WERI-Rb-1 (cell line): ENCODE data around the gene UCN2.

Experiments used
- DNase-seq: peaks from one replicate; pipeline ENCODE4 v3.0.0-alpha.2; 2020
- H3K27ac ChIP-seq: fragments of 250-450 bp; sonication (Bioruptor Pico); 2 replicates; pipeline ENCODE4 v1.5.1; 2020; ENCODE audit warnings: mild to moderate bottlenecking, moderate library complexity
- H3K27me3 ChIP-seq: fragments of 250-450 bp; sonication (Bioruptor Pico); 2 replicates; pipeline ENCODE4 v1.5.1; 2021; ENCODE audit warnings: mild to moderate bottlenecking, low read depth, moderate library complexity; ENCODE audit not compliant: insufficient read depth, severe bottlenecking
- H3K36me3 ChIP-seq: fragments of 250-450 bp; sonication (Bioruptor Pico); 2 replicates; pipeline ENCODE4 v1.5.1; 2020; ENCODE audit warnings: mild to moderate bottlenecking, moderate library complexity
- H3K4me3 ChIP-seq: 2 replicates; pipeline ENCODE4 v1.5.1; 2011; ENCODE audit warnings: low read depth, mild to moderate bottlenecking, control low read depth, low read length
- H3K9me3 ChIP-seq: fragments of 250-450 bp; sonication (Bioruptor Pico); 2 replicates; pipeline ENCODE4 v1.5.1; 2021; ENCODE audit warnings: mild to moderate bottlenecking, moderate library complexity; ENCODE audit not compliant: severe bottlenecking
- CTCF ChIP-seq: IDR thresholded peaks from 2 replicates; pipeline ENCODE4 v1.5.1; 2011; ENCODE audit warnings: low read depth, mild to moderate bottlenecking, control low read depth, inconsistent platforms, low read length

UCN2 gene

GRCh38 chr3:48585411-48585810 lies 21.8 kb upstream of the UCN2 start:
- DNase-seq, result no peak
- H3K27me3 ChIP-seq, result no peaks in the 10 kb centered on the region
- H3K36me3 ChIP-seq, result peaks cover 15% of the 10 kb centered on the region
- TF ChIP-seq CTCF, result no peak
- no peak overlapping the region for H3K4me3 ChIP-seq
- no peaks in the 10 kb centered on the region for H3K9me3 ChIP-seq
- no peak overlapping the region for H3K27ac ChIP-seq

- no peaks in the 10 kb centered on the region for H3K9me3 ChIP-seq
- DNase-seq, result no peak
- no peak overlapping the region for H3K4me3 ChIP-seq
- no peak for TF ChIP-seq CTCF
- H3K36me3 ChIP-seq, result peaks cover 15% of the 10 kb centered on the region
- no peak overlapping the region for H3K27ac ChIP-seq
- no peaks in the 10 kb centered on the region for H3K27me3 ChIP-seq
These were observed 21.3 kb upstream of the UCN2 start for GRCh38 chr3:48584836-48585235.

GRCh38 chr3:48581621-48582481 lies 18.3 kb upstream of the UCN2 start:
- Histone ChIP-seq H3K4me3 (no peak overlapping the region), H3K27ac (no peak overlapping the region), H3K36me3 (peaks cover 26% of the 10 kb centered on the region), H3K9me3 (no peaks in the 10 kb centered on the region), H3K27me3 (no peaks in the 10 kb centered on the region)
- TF ChIP-seq CTCF, result no peak
- no peak for DNase-seq

GRCh38 chr3:48576647-48577046 lies 13.1 kb upstream of the UCN2 start:
- no peak overlapping the region for H3K4me3 ChIP-seq
- H3K27me3 ChIP-seq, result no peaks in the 10 kb centered on the region
- peaks cover 18% of the 10 kb centered on the region for H3K36me3 ChIP-seq
- no peak for TF ChIP-seq CTCF
- H3K9me3 ChIP-seq, result no peaks in the 10 kb centered on the region
- no peak for DNase-seq
- H3K27ac ChIP-seq, result no peak overlapping the region

- Histone ChIP-seq H3K27ac (no peak overlapping the region), H3K27me3 (no peaks in the 10 kb centered on the region), H3K36me3 (peaks cover 13% of the 10 kb centered on the region), H3K4me3 (no peak overlapping the region), H3K9me3 (no peaks in the 10 kb centered on the region)
- no peak for DNase-seq
- no peak for TF ChIP-seq CTCF
These were observed 11.8 kb upstream of the UCN2 start for GRCh38 chr3:48575366-48575765.
